Natural killer cell treated with Interleukin-12 subunit alpha and Interleukin-12 subunit beta and Interleukin-15 and Interleukin-18, amount 100 ng/mL, for 72 hours (primary cell): ENCODE data around the gene RTCA. TPM values are rescaled to one million over a fixed set of nuclear protein-coding genes. Genes with fewer than 3 reads are reported as not detected.
"Not testable (repeated sequence)": the region's sequence is repeated elsewhere in the genome, so short reads cannot be mapped to it uniquely, and the experiment has no call there.

Experiments used
- ATAC-seq, 2 donors: fragments of 150-1000 bp; cut with Tn5 transposase in 1 of 2; sonication (Bioruptor Pico), chemical (Tn5 transposase) in 1 of 2; 2 replicates each; pipeline ENCODE4 v1.10.0; 2021
- DNase-seq: peaks from one replicate; pipeline ENCODE4 v3.0.0; 2022; ENCODE audit warnings: low spot score
- H3K27ac Mint-ChIP-seq, 2 donors: 1 replicate in 1 of 2; 2 replicates in 1 of 2; pipeline ENCODE4 v1.8.0; 2022; ENCODE audit warnings: mixed read lengths in 2 of 2, mild to moderate bottlenecking in 1 of 2, moderate library complexity in 1 of 2
- H3K27me3 Mint-ChIP-seq, 2 donors: 1 replicate in 1 of 2; 2 replicates in 1 of 2; pipeline ENCODE4 v1.8.0; 2022; ENCODE audit warnings: mixed read lengths in 2 of 2
- H3K36me3 Mint-ChIP-seq: one replicate; pipeline ENCODE4 v1.8.0; 2022; ENCODE audit warnings: mixed read lengths
- H3K4me1 Mint-ChIP-seq, 2 donors: 1 replicate in 1 of 2; 2 replicates in 1 of 2; pipeline ENCODE4 v1.8.0; 2022; ENCODE audit warnings: low read depth in 2 of 2, mixed read lengths in 2 of 2, mild to moderate bottlenecking in 1 of 2
- H3K4me3 Mint-ChIP-seq: one replicate; pipeline ENCODE4 v1.8.0; 2022; ENCODE audit warnings: mixed read lengths
- H3K9me3 Mint-ChIP-seq: 2 replicates; pipeline ENCODE4 v1.8.0; 2022; ENCODE audit warnings: mixed read lengths
- total RNA-seq, 2 donors: library from RNA; stranded (reverse); gene quantifications; one replicate each; pipeline ENCODE4 v1.2.3, GENCODE V29; 2022

The RTCA gene
- total RNA-seq, 2 donors from 2014 or later: 65.2 to 71.5 TPM

GRCh38 chr1:100246738-100247137 is 19.3 kb upstream of the RTCA start:
- H3K27me3 Mint-ChIP-seq: no peaks in the 10 kb centered on the region
- H3K9me3 Mint-ChIP-seq: no peaks in the 10 kb centered on the region
- DNase-seq (no peak), ATAC-seq (no peak)
- no peak overlapping the region for H3K4me3 Mint-ChIP-seq
- H3K27ac Mint-ChIP-seq: no peak overlapping the region
- peaks cover 11 to 17% of the 10 kb centered on the region in 2 donors for H3K4me1 Mint-ChIP-seq
- no peaks in the 10 kb centered on the region for H3K36me3 Mint-ChIP-seq

- ATAC-seq (no peak), DNase-seq (no peak)
- Mint-ChIP-seq H3K27me3 (peaks cover 6 to 7% of the 10 kb centered on the region in 2 donors), H3K27ac (no peak overlapping the region), H3K4me3 (no peak overlapping the region), H3K9me3 (no peaks in the 10 kb centered on the region), H3K36me3 (no peaks in the 10 kb centered on the region), H3K4me1 (peaks cover 9 to 10% of the 10 kb centered on the region in 2 donors)
Observed at GRCh38 chr1:100249155-100249536, 16.9 kb upstream of the RTCA start.

- Mint-ChIP-seq H3K4me1 (peaks cover 7 to 10% of the 10 kb centered on the region in 2 donors), H3K27ac (no peak within 1 kb of the TSS), H3K27me3 (peaks cover 7% of the 10 kb centered on the region in 2 donors), H3K9me3 (no peaks in the 10 kb centered on the region), H3K4me3 (no peak within 1 kb of the TSS), H3K36me3 (no peaks in the 10 kb centered on the region)
- peak; percentile 95 for DNase-seq
- ATAC-seq: peak; percentile 100
Observed at GRCh38 chr1:100249537-100250257, 16.3 kb upstream of the RTCA start, which contains the start of gene DBT. DBT (minus strand) TSS chr1:100249834; CDS start chr1:100249820, 14 bp downstream.

- Mint-ChIP-seq H3K27me3 (peaks cover 7 to 11% of the 10 kb centered on the region in 2 donors), H3K4me1 (peaks cover 7 to 10% of the 10 kb centered on the region in 2 donors), H3K4me3 (no peak overlapping the region), H3K27ac (no peak overlapping the region), H3K36me3 (no peaks in the 10 kb centered on the region), H3K9me3 (no peaks in the 10 kb centered on the region)
- ATAC-seq: no peak
- no peak for DNase-seq
Observed at GRCh38 chr1:100250264-100250663, 15.8 kb upstream of the RTCA start.

- H3K27me3 Mint-ChIP-seq: peaks cover 7 to 13% of the 10 kb centered on the region in 2 donors
- peaks cover 7 to 10% of the 10 kb centered on the region in 2 donors for H3K4me1 Mint-ChIP-seq
- H3K9me3 Mint-ChIP-seq: no peaks in the 10 kb centered on the region
- no peaks in the 10 kb centered on the region for H3K36me3 Mint-ChIP-seq
- H3K4me3 Mint-ChIP-seq: no peak overlapping the region
- no peak overlapping the region for H3K27ac Mint-ChIP-seq
- DNase-seq: no peak
- no peak for ATAC-seq
Observed at GRCh38 chr1:100250807-100251206, 15.2 kb upstream of the RTCA start.

- no peak overlapping the region for H3K4me3 Mint-ChIP-seq
- H3K27me3 Mint-ChIP-seq: peaks cover 7 to 15% of the 10 kb centered on the region in 2 donors
- peak overlapping the region in 1 of 2 donors; percentile 40 for H3K27ac Mint-ChIP-seq
- peaks cover 0 to 6% of the 10 kb centered on the region in 2 donors for H3K4me1 Mint-ChIP-seq
- no peak for ATAC-seq
- no peaks in the 10 kb centered on the region for H3K9me3 Mint-ChIP-seq
- no peaks in the 10 kb centered on the region for H3K36me3 Mint-ChIP-seq
- DNase-seq: no peak
Observed at GRCh38 chr1:100252901-100253300, 13.1 kb upstream of the RTCA start.

GRCh38 chr1:100253552-100253951 is 12.5 kb upstream of the RTCA start:
- no peak for ATAC-seq
- H3K27ac Mint-ChIP-seq: no peak overlapping the region
- no peaks in the 10 kb centered on the region for H3K9me3 Mint-ChIP-seq
- H3K36me3 Mint-ChIP-seq: no peaks in the 10 kb centered on the region
- DNase-seq: no peak
- H3K27me3 Mint-ChIP-seq: peaks cover 7 to 15% of the 10 kb centered on the region in 2 donors
- H3K4me3 Mint-ChIP-seq: no peak overlapping the region
- peaks cover 0 to 6% of the 10 kb centered on the region in 2 donors for H3K4me1 Mint-ChIP-seq

- DNase-seq, H3K9me3 Mint-ChIP-seq, ATAC-seq, H3K4me3 Mint-ChIP-seq, H3K27ac Mint-ChIP-seq, H3K4me1 Mint-ChIP-seq, H3K36me3 Mint-ChIP-seq: not testable (repeated sequence)
- H3K27me3 Mint-ChIP-seq: peaks cover 7 to 15% of the 10 kb centered on the region in 2 donors
Observed at GRCh38 chr1:100256273-100256672, 9.7 kb upstream of the RTCA start.

GRCh38 chr1:100258427-100258826 is 7.6 kb upstream of the RTCA start:
- H3K27ac Mint-ChIP-seq: not testable (repeated sequence)
- H3K27me3 Mint-ChIP-seq: peaks cover 0 to 11% of the 10 kb centered on the region in 2 donors

GRCh38 chr1:100261686-100262085 is 4.3 kb upstream of the RTCA start:
- DNase-seq: no peak
- Mint-ChIP-seq H3K27me3 (no peaks in the 10 kb centered on the region), H3K4me1 (peaks cover 10 to 17% of the 10 kb centered on the region in 2 donors), H3K36me3 (peaks cover 11% of the 10 kb centered on the region), H3K27ac (no peak overlapping the region), H3K9me3 (no peaks in the 10 kb centered on the region), H3K4me3 (no peak overlapping the region)
- ATAC-seq: no peak

More at GRCh38 chr1:100258427-100258826, 7.6 kb upstream of the RTCA start:
- not testable (repeated sequence) for H3K4me3 Mint-ChIP-seq, ATAC-seq, H3K36me3 Mint-ChIP-seq, H3K9me3 Mint-ChIP-seq, H3K4me1 Mint-ChIP-seq, DNase-seq

GRCh38 chr1:100264081-100264480 is 1.9 kb upstream of the RTCA start:
- Mint-ChIP-seq H3K4me1 (peaks cover 20 to 27% of the 10 kb centered on the region in 2 donors), H3K36me3 (peaks cover 18% of the 10 kb centered on the region)
- H3K27me3 Mint-ChIP-seq, ATAC-seq, DNase-seq, H3K27ac Mint-ChIP-seq, H3K9me3 Mint-ChIP-seq, H3K4me3 Mint-ChIP-seq: not testable (repeated sequence)

GRCh38 chr1:100265562-100265930 is 470 bp upstream of the RTCA start:
- peaks cover 21% of the 10 kb centered on the region for H3K36me3 Mint-ChIP-seq
- H3K27ac Mint-ChIP-seq: peak overlapping the region; percentile 98
- peak overlapping the region; percentile 97 for H3K4me3 Mint-ChIP-seq
- ATAC-seq (peak; percentile 14 to 44), DNase-seq (no peak)
- no peaks in the 10 kb centered on the region for H3K9me3 Mint-ChIP-seq
- peaks cover 25 to 29% of the 10 kb centered on the region in 2 donors for H3K4me1 Mint-ChIP-seq
- H3K27me3 Mint-ChIP-seq: no peaks in the 10 kb centered on the region

- H3K27ac Mint-ChIP-seq: peak overlapping the region; percentile 98
- H3K4me3 Mint-ChIP-seq: peak overlapping the region; percentile 97
- DNase-seq (no peak), ATAC-seq (peak in 1 of 2 donors; percentile 68)
- no peaks in the 10 kb centered on the region for H3K9me3 Mint-ChIP-seq
- H3K27me3 Mint-ChIP-seq: no peaks in the 10 kb centered on the region
- H3K36me3 Mint-ChIP-seq: peaks cover 27% of the 10 kb centered on the region
- peaks cover 31 to 33% of the 10 kb centered on the region in 2 donors for H3K4me1 Mint-ChIP-seq
Observed at GRCh38 chr1:100266741-100267140, 725 bp downstream of the RTCA start.

GRCh38 chr1:100267284-100267683 is 1.3 kb downstream of the RTCA start:
- Mint-ChIP-seq H3K36me3 (peaks cover 30% of the 10 kb centered on the region), H3K27ac (peak overlapping the region; percentile 31 to 98), H3K4me1 (peaks cover 33 to 34% of the 10 kb centered on the region in 2 donors), H3K27me3 (no peaks in the 10 kb centered on the region), H3K4me3 (peak overlapping the region; percentile 97), H3K9me3 (no peaks in the 10 kb centered on the region)
- DNase-seq: no peak
- no peak for ATAC-seq
